ENCODE results near the gene MRPL22. TPM values are rescaled to one million over a fixed set of nuclear protein-coding genes. Genes with fewer than 3 reads are reported as not detected.

The MRPL22 gene
- 35.7 TPM for polyA plus RNA-seq
- long read RNA-seq, donor 1, transcript MRPL22-207 (7 exons, 3,176 nt) = major isoform, 15 of 26 reads
- long read RNA-seq, donor 1, transcript MRPL22-202 (6 exons, 784 nt) = minor isoform, 6 of 26 reads
- long read RNA-seq, donor 1, partial matches to known transcripts = 0 of 26 reads
- long read RNA-seq, donor 1, other reads (novel, unspliced or antisense) = 0 of 26 reads
- long read RNA-seq, donor 2, transcript MRPL22-201 (6 exons, 3,035 nt) = minor isoform, 5 of 92 reads
- long read RNA-seq, donor 2, transcript MRPL22-207 (7 exons, 3,176 nt) = major isoform, 64 of 92 reads
- long read RNA-seq, donor 2, transcript MRPL22-202 (6 exons, 784 nt) = minor isoform, 14 of 92 reads
- long read RNA-seq, donor 2, partial matches to known transcripts = 7 of 92 reads
- long read RNA-seq, donor 2, other reads (novel, unspliced or antisense) = 0 of 92 reads
- long read RNA-seq, donor 3, transcript MRPL22-201 (6 exons, 3,035 nt) = minor isoform, 5 of 77 reads
- long read RNA-seq, donor 3, transcript MRPL22-202 (6 exons, 784 nt) = minor isoform, 11 of 77 reads
- long read RNA-seq, donor 3, transcript MRPL22-207 (7 exons, 3,176 nt) = major isoform, 47 of 77 reads
- long read RNA-seq, donor 3, partial matches to known transcripts = 8 of 77 reads
- long read RNA-seq, donor 3, other reads (novel, unspliced or antisense) = 0 of 77 reads
- long read RNA-seq, donor 4, partial matches to known transcripts = 0 of 3 reads
- long read RNA-seq, donor 4, other reads (novel, unspliced or antisense) = 0 of 3 reads
- long read RNA-seq, donor 5, transcript MRPL22-202 (6 exons, 784 nt) = minor isoform, 7 of 34 reads
- long read RNA-seq, donor 5, transcript MRPL22-207 (7 exons, 3,176 nt) = major isoform, 24 of 34 reads
- long read RNA-seq, donor 5, partial matches to known transcripts = 0 of 34 reads
- long read RNA-seq, donor 5, other reads (novel, unspliced or antisense) = 0 of 34 reads
- long read RNA-seq, donor 6, transcript MRPL22-207 (7 exons, 3,176 nt) = major isoform, 42 of 54 reads
- long read RNA-seq, donor 6, partial matches to known transcripts = 6 of 54 reads
- long read RNA-seq, donor 6, other reads (novel, unspliced or antisense) = 0 of 54 reads
- long read RNA-seq, donor 7, transcript MRPL22-202 (6 exons, 784 nt) = minor isoform, 10 of 44 reads
- long read RNA-seq, donor 7, transcript MRPL22-207 (7 exons, 3,176 nt) = major isoform, 21 of 44 reads
- long read RNA-seq, donor 7, partial matches to known transcripts = 5 of 44 reads
- long read RNA-seq, donor 7, other reads (novel, unspliced or antisense) = 0 of 44 reads
- long read RNA-seq, donor 8, transcript MRPL22-207 (7 exons, 3,176 nt) = major isoform, 49 of 72 reads
- long read RNA-seq, donor 8, transcript MRPL22-202 (6 exons, 784 nt) = minor isoform, 9 of 72 reads
- long read RNA-seq, donor 8, partial matches to known transcripts = 8 of 72 reads
- long read RNA-seq, donor 8, other reads (novel, unspliced or antisense) = 0 of 72 reads
- long read RNA-seq, donor 9, transcript MRPL22-202 (6 exons, 784 nt) = minor isoform, 7 of 57 reads
- long read RNA-seq, donor 9, transcript MRPL22-207 (7 exons, 3,176 nt) = major isoform, 36 of 57 reads
- long read RNA-seq, donor 9, partial matches to known transcripts = 6 of 57 reads
- long read RNA-seq, donor 9, other reads (novel, unspliced or antisense) = 0 of 57 reads
- long read RNA-seq, donor 10, transcript MRPL22-207 (7 exons, 3,176 nt) = major isoform, 57 of 78 reads
- long read RNA-seq, donor 10, transcript MRPL22-202 (6 exons, 784 nt) = minor isoform, 5 of 78 reads
- long read RNA-seq, donor 10, partial matches to known transcripts = 11 of 78 reads
- long read RNA-seq, donor 10, other reads (novel, unspliced or antisense) = 0 of 78 reads
- long read RNA-seq, donor 11, transcript MRPL22-207 (7 exons, 3,176 nt) = major isoform, 32 of 41 reads
- long read RNA-seq, donor 11, partial matches to known transcripts = 0 of 41 reads
- long read RNA-seq, donor 11, other reads (novel, unspliced or antisense) = 0 of 41 reads

DNA sequence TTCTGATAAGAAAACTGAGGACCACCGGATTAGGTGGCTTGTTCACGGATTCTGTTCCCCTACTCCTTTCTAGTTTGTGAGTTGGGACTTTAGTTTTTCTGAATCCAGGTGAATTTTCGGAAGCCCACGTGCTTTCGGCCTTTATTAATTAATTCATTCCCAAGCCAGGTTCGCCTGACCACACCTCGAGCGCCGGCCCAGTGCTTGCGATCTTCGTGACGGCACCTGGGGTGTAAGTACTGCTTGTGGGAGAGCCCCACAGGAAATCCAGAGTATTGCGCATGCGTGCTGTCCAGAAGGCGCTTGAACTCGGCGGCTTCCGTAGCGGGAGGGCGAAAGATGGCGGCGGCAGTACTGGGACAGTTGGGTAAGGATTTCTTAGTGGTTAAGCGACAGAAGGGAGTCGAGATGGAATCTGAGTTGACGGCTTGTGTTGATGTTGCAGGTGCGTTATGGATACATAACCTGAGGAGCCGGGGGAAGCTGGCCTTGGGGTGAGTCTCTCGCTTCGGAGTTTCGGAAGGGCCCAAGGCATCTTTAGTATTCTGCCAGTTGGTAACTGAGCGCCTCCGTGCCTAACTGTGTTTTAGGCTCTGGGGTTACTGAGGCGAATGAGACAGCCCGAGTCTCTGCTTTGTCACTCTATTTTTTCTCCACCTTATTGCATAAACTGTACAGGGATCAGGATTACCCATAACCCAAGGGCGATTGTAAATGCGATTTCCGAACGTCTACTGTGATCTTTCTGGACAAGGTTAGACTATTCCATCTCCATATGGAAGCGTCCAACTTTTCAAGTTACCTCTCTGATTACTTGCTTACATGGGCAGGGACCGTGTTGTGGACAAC is at the start of gene MRPL22:
TSS of gene MRPL22 (plus strand) at position 302 of the 849 bp plus-strand sequence. CDS start at position 340, 38 bp downstream.
- no peaks in the 10 kb centered on the region for H3K27me3 ChIP-seq (ENCODE audit: control insufficient read depth, insufficient read depth, low read length)
- H3K27ac ChIP-seq (ENCODE audit: low read length) = peak within 1 kb of the TSS; percentile 75
- WGBS (ENCODE audit: insufficient coverage, low lambda C conversion rate) = no CpG with 5 or more reads among the region's 40 CpGs
- H3K4me3 ChIP-seq (ENCODE audit: low read length) = peak within 1 kb of the TSS; percentile 80
- peak; percentile 93 to 96 for DNase-seq
- H3K9me3 ChIP-seq (ENCODE audit: control insufficient read depth, low read depth, low read length) = no peaks in the 10 kb centered on the region
- H3K36me3 ChIP-seq (ENCODE audit: control insufficient read depth, insufficient read depth, low read length) = peaks cover 2% of the 10 kb centered on the region
- peaks cover 11% of the 10 kb centered on the region for H3K4me1 ChIP-seq (ENCODE audit: control insufficient read depth, insufficient read depth, low read length)

DNA sequence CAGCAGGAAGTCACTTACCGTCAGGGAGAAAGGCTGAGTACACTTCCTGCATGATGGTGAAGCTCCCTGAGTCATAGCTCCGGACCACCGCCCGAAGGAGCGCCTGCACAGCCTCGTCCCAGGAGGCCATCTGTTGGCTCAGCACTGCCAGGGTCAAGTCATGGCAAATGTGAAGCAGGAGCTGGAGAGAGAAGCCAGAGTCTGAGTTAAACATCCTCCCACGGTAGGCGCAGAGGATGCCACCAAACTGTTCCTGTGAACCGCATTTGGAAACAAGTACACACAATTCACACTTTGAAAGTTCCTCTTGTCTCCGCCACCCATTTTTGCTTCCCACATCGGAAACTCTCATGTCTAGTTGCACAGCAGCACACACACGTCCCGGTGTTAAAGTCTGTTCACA is 48.5 kb upstream of the MRPL22 start:
- no peak for DNase-seq
- Histone ChIP-seq H3K4me3 (ENCODE audit: low read length) (no peak overlapping the region), H3K9me3 (ENCODE audit: control insufficient read depth, low read depth, low read length) (no peaks in the 10 kb centered on the region), H3K36me3 (ENCODE audit: control insufficient read depth, insufficient read depth, low read length) (peaks cover 82% of the 10 kb centered on the region), H3K27ac (ENCODE audit: low read length) (no peak overlapping the region), H3K4me1 (ENCODE audit: control insufficient read depth, insufficient read depth, low read length) (no peaks in the 10 kb centered on the region), H3K27me3 (ENCODE audit: control insufficient read depth, insufficient read depth, low read length) (no peaks in the 10 kb centered on the region)
- WGBS (ENCODE audit: insufficient coverage, low lambda C conversion rate) = 100% methylated on average over 1 of the region's 13 CpGs

DNA sequence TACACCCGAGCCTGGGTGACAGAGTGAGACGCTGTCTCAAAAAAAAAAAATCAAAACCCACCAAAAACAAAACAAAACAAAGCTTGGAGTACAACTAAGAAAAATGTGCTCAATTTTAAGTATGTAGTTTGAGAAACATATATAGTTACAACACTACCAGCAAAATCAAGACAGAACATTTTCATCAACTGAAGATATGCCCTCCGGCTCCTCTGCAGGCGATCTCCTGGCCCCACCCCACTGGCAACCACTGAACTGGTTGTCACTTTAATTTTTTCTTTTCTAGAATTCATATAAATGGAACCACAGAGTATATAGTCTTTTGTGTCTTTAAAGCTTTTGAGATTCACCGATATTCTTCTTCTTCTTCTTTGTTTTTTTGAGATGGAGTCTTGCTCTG is 47.5 kb upstream of the MRPL22 start:
- H3K4me3 ChIP-seq (ENCODE audit: low read length) = no peak overlapping the region
- no peaks in the 10 kb centered on the region for H3K4me1 ChIP-seq (ENCODE audit: control insufficient read depth, insufficient read depth, low read length)
- peaks cover 80% of the 10 kb centered on the region for H3K36me3 ChIP-seq (ENCODE audit: control insufficient read depth, insufficient read depth, low read length)
- no peaks in the 10 kb centered on the region for H3K27me3 ChIP-seq (ENCODE audit: control insufficient read depth, insufficient read depth, low read length)
- no peak for DNase-seq
- H3K27ac ChIP-seq (ENCODE audit: low read length) = no peak overlapping the region
- no peaks in the 10 kb centered on the region for H3K9me3 ChIP-seq (ENCODE audit: control insufficient read depth, low read depth, low read length)
- WGBS (ENCODE audit: insufficient coverage, low lambda C conversion rate) = 100% methylated on average over 3 of the region's 5 CpGs

DNA sequence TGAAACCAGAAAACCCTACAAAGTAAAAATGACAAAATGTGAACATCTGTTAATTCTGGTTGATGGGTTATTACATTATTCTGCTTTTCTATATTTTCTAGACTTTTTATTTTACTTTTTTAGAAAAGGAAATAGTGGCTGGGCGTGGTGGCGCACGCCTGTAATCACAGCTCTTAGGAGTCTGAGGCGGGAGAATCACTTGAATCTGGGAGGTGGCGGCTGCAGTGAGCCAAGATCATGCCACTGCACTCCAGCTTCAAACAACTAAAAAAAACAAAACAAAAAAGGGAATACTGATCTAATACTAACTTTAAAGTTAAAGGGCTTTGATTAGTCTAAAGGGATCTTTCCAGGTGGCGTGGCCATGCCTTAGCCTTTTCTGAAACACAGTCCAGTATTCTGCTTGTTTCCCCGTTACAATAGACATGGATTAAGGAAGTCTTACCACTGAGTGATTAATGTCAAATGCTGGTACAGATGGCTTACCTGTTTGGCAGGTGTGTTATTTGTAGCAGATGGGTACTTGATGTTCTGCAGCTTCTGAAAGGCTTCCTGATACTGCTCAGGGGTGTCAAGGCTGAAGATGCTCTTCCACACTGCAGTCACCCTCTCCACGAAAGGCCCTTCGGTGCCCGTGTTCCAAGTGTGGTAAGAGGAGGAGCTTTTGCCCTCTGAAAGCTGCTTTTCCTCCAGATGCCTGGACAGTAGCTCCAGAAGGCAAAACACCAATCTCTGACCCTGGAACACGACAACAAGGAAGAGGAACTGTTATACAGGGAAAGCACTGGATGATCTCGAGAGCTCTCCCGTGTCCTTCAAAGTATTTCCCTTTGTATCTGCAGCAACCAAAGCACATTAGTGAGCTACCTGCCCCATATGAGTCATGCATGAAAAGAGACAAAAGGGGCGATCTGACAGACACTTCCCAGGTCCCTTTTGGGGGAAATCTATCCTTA is 45.0 kb upstream of the MRPL22 start:
- Histone ChIP-seq H3K9me3 (ENCODE audit: control insufficient read depth, low read depth, low read length) (no peaks in the 10 kb centered on the region), H3K4me3 (ENCODE audit: low read length) (no peak overlapping the region), H3K36me3 (ENCODE audit: control insufficient read depth, insufficient read depth, low read length) (peaks cover 78% of the 10 kb centered on the region), H3K27ac (ENCODE audit: low read length) (no peak overlapping the region), H3K27me3 (ENCODE audit: control insufficient read depth, insufficient read depth, low read length) (no peaks in the 10 kb centered on the region), H3K4me1 (ENCODE audit: control insufficient read depth, insufficient read depth, low read length) (no peaks in the 10 kb centered on the region)
- no CpG with 5 or more reads among the region's 14 CpGs for WGBS (ENCODE audit: insufficient coverage, low lambda C conversion rate)
- DNase-seq = no peak

DNA sequence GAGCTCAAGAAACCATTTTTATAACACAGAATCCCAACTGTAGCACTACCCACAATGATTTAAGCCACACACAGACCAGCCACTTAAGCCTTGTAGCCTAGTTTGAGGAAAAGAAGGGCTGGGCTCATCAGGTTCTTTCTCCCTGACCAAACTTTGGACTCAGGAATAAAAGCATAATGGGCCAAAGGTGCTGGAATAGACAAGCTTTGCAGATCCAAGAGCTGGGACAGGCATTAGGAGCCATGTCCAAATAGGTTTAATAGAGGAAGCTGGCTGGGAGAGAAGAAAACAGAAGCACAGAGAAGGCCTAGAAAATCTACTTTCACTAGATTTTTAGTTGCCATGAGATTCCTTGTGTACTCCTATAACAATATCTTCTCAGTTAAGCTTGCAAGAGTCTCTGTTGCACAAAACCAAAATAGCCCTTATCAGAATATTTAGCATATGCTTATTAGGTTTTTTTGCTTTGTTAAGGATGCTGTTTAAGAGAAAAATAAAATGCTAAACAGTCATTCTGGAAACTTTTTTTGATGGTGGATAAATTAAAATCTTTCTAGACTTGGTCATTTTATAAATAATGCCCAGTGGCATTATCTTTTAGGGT is 44.2 kb upstream of the MRPL22 start:
- Histone ChIP-seq H3K9me3 (ENCODE audit: control insufficient read depth, low read depth, low read length) (no peaks in the 10 kb centered on the region), H3K27ac (ENCODE audit: low read length) (no peak overlapping the region), H3K4me3 (ENCODE audit: low read length) (no peak overlapping the region), H3K27me3 (ENCODE audit: control insufficient read depth, insufficient read depth, low read length) (no peaks in the 10 kb centered on the region), H3K4me1 (ENCODE audit: control insufficient read depth, insufficient read depth, low read length) (no peaks in the 10 kb centered on the region), H3K36me3 (ENCODE audit: control insufficient read depth, insufficient read depth, low read length) (peaks cover 77% of the 10 kb centered on the region)
- no peak for DNase-seq

DNA sequence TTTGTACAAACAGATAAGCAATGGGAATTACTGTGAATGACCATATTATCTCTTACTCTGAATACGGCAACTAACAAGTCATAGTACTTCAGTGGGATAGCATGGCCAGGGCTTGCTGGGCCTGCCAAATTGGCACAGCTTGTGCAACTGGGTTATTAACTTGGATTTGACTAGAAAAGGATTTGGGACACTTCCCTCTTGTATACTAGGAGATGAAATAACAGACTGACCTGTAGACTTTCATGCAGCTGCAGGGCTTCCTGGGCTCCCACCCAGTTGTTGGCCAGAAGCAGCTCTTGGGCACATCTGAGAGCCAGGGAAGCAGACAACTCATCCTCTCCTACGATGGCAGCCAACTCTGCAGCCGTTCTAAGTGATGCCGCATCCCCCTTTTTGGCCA is 42.7 kb upstream of the MRPL22 start:
- Histone ChIP-seq H3K27me3 (ENCODE audit: control insufficient read depth, insufficient read depth, low read length) (no peaks in the 10 kb centered on the region), H3K4me3 (ENCODE audit: low read length) (no peak overlapping the region)
- WGBS (ENCODE audit: insufficient coverage, low lambda C conversion rate) = no CpG with 5 or more reads among the region's 4 CpGs

DNA sequence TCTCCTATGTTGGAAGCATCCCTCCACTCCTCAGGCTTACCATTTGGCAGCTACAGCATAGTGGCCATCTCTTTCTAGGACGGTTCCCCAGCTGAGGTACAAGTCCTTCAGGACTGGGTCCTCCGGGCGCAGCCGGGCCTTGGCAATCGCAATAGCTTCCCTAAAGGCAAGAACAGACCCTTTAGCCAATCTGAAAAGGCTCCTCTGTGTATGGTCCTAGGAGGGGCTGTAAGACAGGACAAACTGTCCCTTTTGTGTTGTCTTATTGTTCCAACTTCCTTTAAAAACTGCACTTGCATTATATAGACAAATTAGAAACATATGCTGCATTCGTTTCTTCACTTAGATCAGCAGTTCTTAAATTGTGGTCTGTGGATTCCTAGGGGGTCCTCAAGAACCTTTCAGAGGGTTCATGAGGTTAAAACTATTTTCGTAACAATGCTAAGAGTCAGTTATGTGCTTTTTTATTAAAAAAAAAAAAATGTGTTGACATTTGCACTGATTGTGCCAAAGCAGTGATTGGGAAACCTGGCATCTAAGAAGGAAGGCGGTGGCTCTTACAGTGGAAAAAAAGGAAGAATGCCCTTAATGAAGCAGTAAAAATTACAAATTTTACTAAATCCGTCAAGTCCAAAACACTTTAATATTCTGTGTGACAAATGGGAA is 41.6 kb upstream of the MRPL22 start:
- H3K9me3 ChIP-seq (ENCODE audit: control insufficient read depth, low read depth, low read length) = no peaks in the 10 kb centered on the region
- H3K4me1 ChIP-seq (ENCODE audit: control insufficient read depth, insufficient read depth, low read length) = no peaks in the 10 kb centered on the region
- no peaks in the 10 kb centered on the region for H3K27me3 ChIP-seq (ENCODE audit: control insufficient read depth, insufficient read depth, low read length)
- H3K27ac ChIP-seq (ENCODE audit: low read length) = no peak overlapping the region
- H3K4me3 ChIP-seq (ENCODE audit: low read length) = no peak overlapping the region
- 100% methylated on average over 4 of the region's 9 CpGs for WGBS (ENCODE audit: insufficient coverage, low lambda C conversion rate)
- DNase-seq = no peak
- peaks cover 75% of the 10 kb centered on the region for H3K36me3 ChIP-seq (ENCODE audit: control insufficient read depth, insufficient read depth, low read length)

More for the DNA sequence above, 42.7 kb upstream of the MRPL22 start:
- no peaks in the 10 kb centered on the region for H3K4me1 ChIP-seq (ENCODE audit: control insufficient read depth, insufficient read depth, low read length)
- H3K36me3 ChIP-seq (ENCODE audit: control insufficient read depth, insufficient read depth, low read length) = peaks cover 82% of the 10 kb centered on the region
- no peaks in the 10 kb centered on the region for H3K9me3 ChIP-seq (ENCODE audit: control insufficient read depth, low read depth, low read length)
- DNase-seq = no peak
- H3K27ac ChIP-seq (ENCODE audit: low read length) = no peak overlapping the region
